SK-N-SH (cell line): ENCODE measurements around the gene EDEM3.

Source experiments
- CTCF ChIP-seq: fragments of 200-600 bp; sonication (generic); IDR thresholded peaks from 2 replicates; pipeline ENCODE4 v1.6.1; 2017; ENCODE audit warnings: antibody characterized with exemption, mild to moderate bottlenecking, moderate library complexity
- JUND ChIP-seq: IDR thresholded peaks from 2 replicates; pipeline ENCODE4 v1.4.0; 2012

DNA sequence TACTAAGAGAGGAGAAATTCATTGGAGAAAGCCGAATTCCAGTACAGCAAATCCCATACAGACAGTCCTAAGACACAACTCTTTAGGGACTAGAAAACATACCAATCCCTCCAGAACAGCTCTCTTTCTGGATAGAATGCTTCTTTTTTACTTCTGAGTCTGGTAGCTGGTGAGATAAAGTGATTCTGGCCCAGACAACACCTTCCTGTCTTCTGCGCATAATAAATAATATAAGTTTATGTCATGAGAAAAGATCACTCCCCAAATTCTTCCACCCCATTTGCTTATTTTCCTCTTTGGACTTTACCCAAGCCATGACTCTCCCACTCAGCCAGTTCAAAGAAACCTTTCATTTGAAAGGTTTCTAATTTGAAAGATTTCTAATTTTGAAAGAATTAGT lies 98.4 kb downstream of the EDEM3 start:
- TF ChIP-seq CTCF = no peak
- no peak for TF ChIP-seq JUND
